HL-60 (cell line): ENCODE measurements around the gene ABCF3.
A peak's percentile ranks its signal among the peaks of the same experiment; 100 is the strongest.

Experiments
- DNase-seq, 2 experiments: peaks; one replicate each; pipeline ENCODE4 v3.0.0-alpha.2; 2010 to 2020; ENCODE audit warnings: low read depth in 1 of 2, low spot score in 1 of 2
- H3K27ac ChIP-seq: fragments of 250-450 bp; sonication (Bioruptor Pico); replicated peaks from 2 replicates; pipeline ENCODE4 v1.5.1; 2020; ENCODE audit warnings: mild to moderate bottlenecking, moderate library complexity
- H3K27me3 ChIP-seq: fragments of 250-450 bp; sonication (Bioruptor Pico); 2 replicates; pipeline ENCODE4 v1.5.1; 2021; ENCODE audit warnings: mild to moderate bottlenecking, moderate library complexity; ENCODE audit not compliant: insufficient read depth, poor library complexity, severe bottlenecking
- H3K4me3 ChIP-seq: replicated peaks from 2 replicates; pipeline ENCODE4 v1.5.1; 2011; ENCODE audit warnings: mild to moderate bottlenecking, control low read depth, low read length; ENCODE audit not compliant: insufficient read depth
- GABPA ChIP-seq: IDR thresholded peaks from 2 replicates; pipeline ENCODE4 v1.6.1; 2012; ENCODE audit warnings: low read depth
- POLR2AphosphoS5 ChIP-seq: IDR thresholded peaks from 2 replicates; pipeline ENCODE4 v1.6.1; 2012; ENCODE audit warnings: low read depth
- REST ChIP-seq: IDR thresholded peaks from 2 replicates; pipeline ENCODE4 v1.6.1; 2012; ENCODE audit warnings: low read depth; ENCODE audit not compliant: insufficient replicate concordance
- SPI1 ChIP-seq: IDR thresholded peaks from 2 replicates; pipeline ENCODE4 v1.6.1; 2012; ENCODE audit warnings: low read depth, mild to moderate bottlenecking, borderline replicate concordance
- TF ChIP-seq, protein P1 (sequence below): IDR thresholded peaks from one replicate; pipeline ENCODE4 v1.5.1; 2011; ENCODE audit warnings: low read length, control low read depth, inconsistent platforms; ENCODE audit not compliant: insufficient read depth

ABCF3 gene

DNA sequence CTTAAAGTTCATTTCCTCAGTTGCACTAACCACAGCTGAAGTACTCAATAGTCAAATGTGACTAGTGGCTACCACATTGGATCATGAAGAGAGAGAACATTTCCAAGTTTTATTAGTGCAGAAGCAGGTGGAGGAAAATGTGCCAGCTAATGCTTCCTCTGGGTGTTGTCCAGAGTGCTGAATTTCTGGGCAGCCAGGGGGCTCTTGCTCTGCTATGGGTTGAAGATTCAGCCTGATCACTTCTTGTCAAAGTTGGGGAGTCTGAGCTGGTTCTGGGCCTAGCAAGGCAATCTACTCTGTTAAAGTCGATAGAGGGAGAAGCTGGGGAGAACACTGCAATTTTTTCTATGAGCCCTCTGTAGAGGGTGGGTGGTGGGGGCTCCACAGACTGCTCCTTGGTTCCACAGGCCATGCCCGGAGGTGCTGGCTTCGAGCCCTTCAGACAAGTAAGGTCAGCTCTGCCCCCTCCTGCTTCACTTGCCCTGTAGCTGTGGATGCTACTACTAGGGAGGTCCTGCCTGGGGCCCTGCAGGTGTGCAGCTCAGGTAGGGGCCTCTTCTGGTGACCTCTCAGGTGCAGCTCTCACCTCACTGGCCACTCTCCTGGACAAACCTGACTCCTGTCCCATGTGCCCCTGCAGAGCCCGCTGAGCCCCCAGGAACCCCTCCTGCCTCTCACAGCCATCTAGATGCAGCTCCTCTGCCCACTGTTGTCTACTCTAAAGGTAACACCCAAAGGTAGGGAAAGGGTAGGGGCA lies 54.6 kb downstream of the ABCF3 start:
- Histone ChIP-seq H3K27ac (no peak overlapping the region), H3K27me3 (no peaks in the 10 kb centered on the region), H3K4me3 (no peak overlapping the region)
- TF ChIP-seq POLR2AphosphoS5 (peak; percentile 31; the same call in 1 of the 2 replicates), REST (peak; percentile 97), GABPA (no peak)
- DNase-seq, result peak in 1 of 2 experiments; percentile 36

GRCh38 chr3:184241141-184241446 lies 55.1 kb downstream of the ABCF3 start:
- Histone ChIP-seq H3K27me3 (no peaks in the 10 kb centered on the region), H3K27ac (no peak overlapping the region), H3K4me3 (no peak overlapping the region)
- no peak for DNase-seq
- no peak for TF ChIP-seq REST
- TF ChIP-seq, protein P1, sequence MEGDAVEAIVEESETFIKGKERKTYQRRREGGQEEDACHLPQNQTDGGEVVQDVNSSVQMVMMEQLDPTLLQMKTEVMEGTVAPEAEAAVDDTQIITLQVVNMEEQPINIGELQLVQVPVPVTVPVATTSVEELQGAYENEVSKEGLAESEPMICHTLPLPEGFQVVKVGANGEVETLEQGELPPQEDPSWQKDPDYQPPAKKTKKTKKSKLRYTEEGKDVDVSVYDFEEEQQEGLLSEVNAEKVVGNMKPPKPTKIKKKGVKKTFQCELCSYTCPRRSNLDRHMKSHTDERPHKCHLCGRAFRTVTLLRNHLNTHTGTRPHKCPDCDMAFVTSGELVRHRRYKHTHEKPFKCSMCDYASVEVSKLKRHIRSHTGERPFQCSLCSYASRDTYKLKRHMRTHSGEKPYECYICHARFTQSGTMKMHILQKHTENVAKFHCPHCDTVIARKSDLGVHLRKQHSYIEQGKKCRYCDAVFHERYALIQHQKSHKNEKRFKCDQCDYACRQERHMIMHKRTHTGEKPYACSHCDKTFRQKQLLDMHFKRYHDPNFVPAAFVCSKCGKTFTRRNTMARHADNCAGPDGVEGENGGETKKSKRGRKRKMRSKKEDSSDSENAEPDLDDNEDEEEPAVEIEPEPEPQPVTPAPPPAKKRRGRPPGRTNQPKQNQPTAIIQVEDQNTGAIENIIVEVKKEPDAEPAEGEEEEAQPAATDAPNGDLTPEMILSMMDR, result no peak

- DNase-seq, result no peak
- TF ChIP-seq REST, result no peak
- peak; percentile 39; the same call in 1 of the 2 replicates for TF ChIP-seq POLR2AphosphoS5
- Histone ChIP-seq H3K27ac (no peak overlapping the region), H3K27me3 (no peaks in the 10 kb centered on the region), H3K4me3 (no peak overlapping the region)
Observed at GRCh38 chr3:184241447-184242296, 55.7 kb downstream of the ABCF3 start.

DNA sequence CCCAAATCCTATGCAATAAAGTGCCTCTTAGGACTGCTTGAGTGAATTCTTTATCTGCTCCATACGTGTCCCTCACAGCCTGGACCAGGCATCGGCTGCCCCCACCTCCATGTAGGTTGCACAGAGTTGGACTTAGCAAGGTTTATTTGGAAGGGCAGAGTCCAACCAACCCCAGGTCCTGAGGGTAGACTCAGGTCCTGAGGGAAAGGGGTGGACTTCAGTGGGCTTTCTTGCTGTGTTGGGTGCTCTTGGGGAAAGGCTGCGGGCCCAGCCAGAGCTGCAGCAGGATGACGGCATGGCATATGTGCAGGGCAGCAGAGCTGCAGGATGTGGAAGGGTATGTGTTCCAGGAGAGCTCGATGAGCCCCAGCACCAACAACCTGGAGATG lies 56.3 kb downstream of the ABCF3 start:
- DNase-seq, result no peak
- TF ChIP-seq GABPA (no peak), SPI1 (no peak), POLR2AphosphoS5 (no peak), REST (no peak)
- TF ChIP-seq, protein P1, result no peak
- no peaks in the 10 kb centered on the region for H3K27me3 ChIP-seq
- H3K27ac ChIP-seq, result no peak overlapping the region
- H3K4me3 ChIP-seq, result no peak overlapping the region
